ENCODE measurements around the gene LNP1. TPM values are rescaled to one million over a fixed set of nuclear protein-coding genes. Genes with fewer than 3 reads are reported as not detected.

Gene LNP1
- total RNA-seq, 2 donors from 2014 or later: 4.3 to 7.9 TPM

DNA sequence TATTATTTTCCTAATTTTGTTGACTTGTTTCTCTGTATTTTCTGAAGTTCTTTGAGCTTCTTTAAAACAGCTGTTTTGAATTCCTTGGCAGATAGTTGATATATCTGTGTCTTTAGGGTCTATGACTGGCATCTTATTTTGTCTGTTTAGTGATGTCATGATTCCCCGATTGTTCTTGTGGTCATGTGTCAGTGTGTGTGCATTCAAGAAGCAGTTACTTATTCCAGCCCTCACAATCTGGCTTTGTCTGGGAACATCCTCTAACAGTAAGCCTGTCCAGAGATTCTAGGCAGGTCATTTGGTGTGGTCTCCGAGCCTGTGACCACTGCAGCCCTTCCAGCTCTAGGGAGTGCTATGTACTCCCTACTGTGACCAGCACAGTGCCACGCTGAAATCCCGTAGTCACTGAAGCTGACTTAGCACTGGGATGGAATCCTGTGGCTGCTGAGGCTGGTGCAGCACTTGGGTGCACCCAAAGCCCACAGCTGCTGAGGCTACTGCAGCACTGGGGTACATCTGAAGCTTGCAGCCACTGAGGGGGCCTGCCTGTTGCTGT, 6.7 kb downstream of the LNP1 start:
- no peak for DNase-seq
- Mint-ChIP-seq H3K9me3 (peaks cover 3% of the 10 kb centered on the region), H3K4me1 (peaks cover 1% of the 10 kb centered on the region), H3K36me3 (ENCODE audit: low read depth) (peaks cover 38% of the 10 kb centered on the region), H3K27me3 (ENCODE audit: insufficient read depth) (no peaks in the 10 kb centered on the region), H3K4me3 (no peak overlapping the region), H3K27ac (no peak overlapping the region)
- H3K9ac ChIP-seq (ENCODE audit: extremely low read depth, low read length, poor library complexity, severe bottlenecking): no peak overlapping the region
- peak overlapping the region; percentile 2 for H3K4me3 ChIP-seq (ENCODE audit: low read length)
- TF ChIP-seq, protein P1, sequence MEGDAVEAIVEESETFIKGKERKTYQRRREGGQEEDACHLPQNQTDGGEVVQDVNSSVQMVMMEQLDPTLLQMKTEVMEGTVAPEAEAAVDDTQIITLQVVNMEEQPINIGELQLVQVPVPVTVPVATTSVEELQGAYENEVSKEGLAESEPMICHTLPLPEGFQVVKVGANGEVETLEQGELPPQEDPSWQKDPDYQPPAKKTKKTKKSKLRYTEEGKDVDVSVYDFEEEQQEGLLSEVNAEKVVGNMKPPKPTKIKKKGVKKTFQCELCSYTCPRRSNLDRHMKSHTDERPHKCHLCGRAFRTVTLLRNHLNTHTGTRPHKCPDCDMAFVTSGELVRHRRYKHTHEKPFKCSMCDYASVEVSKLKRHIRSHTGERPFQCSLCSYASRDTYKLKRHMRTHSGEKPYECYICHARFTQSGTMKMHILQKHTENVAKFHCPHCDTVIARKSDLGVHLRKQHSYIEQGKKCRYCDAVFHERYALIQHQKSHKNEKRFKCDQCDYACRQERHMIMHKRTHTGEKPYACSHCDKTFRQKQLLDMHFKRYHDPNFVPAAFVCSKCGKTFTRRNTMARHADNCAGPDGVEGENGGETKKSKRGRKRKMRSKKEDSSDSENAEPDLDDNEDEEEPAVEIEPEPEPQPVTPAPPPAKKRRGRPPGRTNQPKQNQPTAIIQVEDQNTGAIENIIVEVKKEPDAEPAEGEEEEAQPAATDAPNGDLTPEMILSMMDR (conservative IDR thresholded peaks at IDR 0.05): no peak
- H3K4me1 ChIP-seq (ENCODE audit: control insufficient read depth, insufficient read depth, low read length): no peaks in the 10 kb centered on the region
- H3K27ac ChIP-seq (ENCODE audit: low read depth, low read length): no peak overlapping the region
- H3K27me3 ChIP-seq (ENCODE audit: control insufficient read depth, insufficient read depth, low read length, poor library complexity, severe bottlenecking): no peaks in the 10 kb centered on the region
- H3K36me3 ChIP-seq (ENCODE audit: control insufficient read depth, insufficient read depth, low read length): peaks cover 17% of the 10 kb centered on the region
- WGBS, 2 experiments (ENCODE audit: insufficient coverage in 1 of 2, insufficient read length in 1 of 2): 86 to 90% methylated on average over 4 of the region's 4 CpGs
- H3K9me3 ChIP-seq (ENCODE audit: control insufficient read depth, low read length): peaks cover 38% of the 10 kb centered on the region

DNA sequence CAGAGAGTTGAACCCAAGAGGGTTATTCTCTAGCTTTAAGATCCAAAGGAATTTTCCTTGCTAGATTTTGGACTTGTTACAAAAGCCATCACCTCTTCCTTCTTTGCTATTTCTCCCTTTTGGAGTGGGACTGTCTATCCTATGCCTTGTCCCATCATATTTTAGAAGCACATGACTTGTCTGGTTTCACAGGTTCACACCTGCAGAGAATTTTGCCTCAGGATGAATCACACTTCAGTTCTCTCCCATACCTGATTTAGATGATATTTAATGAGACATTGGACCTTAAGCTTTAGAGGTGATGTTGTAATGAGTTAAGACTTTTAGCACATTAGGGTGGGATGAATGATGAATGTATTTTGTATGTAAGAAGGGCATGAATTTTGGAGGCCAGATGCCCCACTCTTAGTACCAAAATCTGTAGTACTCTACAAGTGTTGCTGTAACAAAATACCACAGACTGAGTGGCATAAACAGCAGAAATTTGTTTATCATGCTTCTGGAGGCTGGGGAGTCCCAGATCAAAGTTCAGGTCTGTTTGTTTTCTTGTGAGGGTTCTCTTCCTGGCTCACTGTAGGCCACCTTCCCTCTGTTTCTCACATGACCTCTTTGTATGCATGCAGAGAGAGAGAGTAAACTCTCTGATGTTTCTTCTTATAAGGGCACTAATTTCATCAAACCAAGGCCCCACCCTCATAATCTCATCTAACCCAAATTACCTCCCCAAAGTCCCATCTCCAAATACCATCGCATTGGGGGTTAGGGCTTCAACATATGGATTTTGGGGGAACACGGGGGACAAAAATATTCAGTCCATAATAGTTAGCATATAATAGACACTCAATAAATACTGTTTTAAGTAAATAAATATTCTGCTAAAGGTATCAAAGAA, 10.0 kb downstream of the LNP1 start:
- peaks cover 3% of the 10 kb centered on the region for H3K9me3 Mint-ChIP-seq
- Histone ChIP-seq H3K4me1 (ENCODE audit: control insufficient read depth, insufficient read depth, low read length) (peaks cover 3% of the 10 kb centered on the region), H3K27ac (ENCODE audit: low read depth, low read length) (no peak overlapping the region), H3K27me3 (ENCODE audit: control insufficient read depth, insufficient read depth, low read length, poor library complexity, severe bottlenecking) (no peaks in the 10 kb centered on the region), H3K9ac (ENCODE audit: extremely low read depth, low read length, poor library complexity, severe bottlenecking) (no peak overlapping the region), H3K9me3 (ENCODE audit: control insufficient read depth, low read length) (peaks cover 38% of the 10 kb centered on the region), H3K4me3 (ENCODE audit: low read length) (no peak overlapping the region), H3K36me3 (ENCODE audit: control insufficient read depth, insufficient read depth, low read length) (peaks cover 20% of the 10 kb centered on the region)
- DNase-seq: no peak
- H3K36me3 Mint-ChIP-seq (ENCODE audit: low read depth): peaks cover 39% of the 10 kb centered on the region
- H3K27me3 Mint-ChIP-seq (ENCODE audit: insufficient read depth): no peaks in the 10 kb centered on the region
- TF ChIP-seq, protein P1 (conservative IDR thresholded peaks at IDR 0.05): no peak
- 100% methylated on average over 2 of the region's 2 CpGs; no CpG with 5 or more reads in 1 of the 2 experiments for WGBS, 2 experiments (ENCODE audit: insufficient coverage in 1 of 2, insufficient read length in 1 of 2)
- H3K4me1 Mint-ChIP-seq: peaks cover 11% of the 10 kb centered on the region
- H3K4me3 Mint-ChIP-seq: no peak overlapping the region
- H3K27ac Mint-ChIP-seq: no peak overlapping the region

DNA sequence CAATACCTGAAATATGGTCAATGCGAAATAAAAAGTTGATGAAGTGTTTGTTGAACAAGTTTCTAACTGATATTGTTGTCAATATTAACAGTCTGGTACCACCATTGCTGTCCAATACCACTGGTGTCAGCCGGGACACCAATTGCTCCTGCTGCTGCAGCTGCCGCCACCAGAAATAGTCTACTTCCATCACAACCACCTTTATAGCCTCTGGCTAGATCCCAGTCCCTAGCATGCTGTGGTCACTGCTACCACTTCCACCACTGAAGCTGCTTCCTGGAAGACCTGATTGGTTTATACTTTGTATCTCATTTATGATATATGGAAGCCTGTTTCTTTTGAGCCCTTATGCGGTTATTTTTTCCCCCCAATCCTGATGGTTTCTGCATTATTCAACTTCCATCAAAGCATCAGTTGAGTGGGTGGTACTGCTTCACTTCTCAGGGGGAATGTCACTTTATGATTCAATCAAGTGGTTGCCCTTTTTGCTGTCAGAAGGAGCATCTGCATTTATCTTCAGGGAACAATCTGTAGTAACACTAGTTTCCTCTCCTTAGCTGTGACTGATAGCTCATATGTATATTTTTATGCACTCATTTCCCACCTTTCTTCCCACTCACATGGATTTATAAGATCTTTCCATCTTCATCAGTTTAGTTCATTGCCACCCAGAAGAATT, 11.7 kb downstream of the LNP1 start:
- H3K27me3 ChIP-seq (ENCODE audit: control insufficient read depth, insufficient read depth, low read length, poor library complexity, severe bottlenecking): no peaks in the 10 kb centered on the region
- Mint-ChIP-seq H3K4me3 (no peak overlapping the region), H3K9me3 (peaks cover 3% of the 10 kb centered on the region), H3K4me1 (peaks cover 11% of the 10 kb centered on the region), H3K27ac (no peak overlapping the region), H3K36me3 (ENCODE audit: low read depth) (peaks cover 31% of the 10 kb centered on the region), H3K27me3 (ENCODE audit: insufficient read depth) (no peaks in the 10 kb centered on the region)
- TF ChIP-seq, protein P1 (conservative IDR thresholded peaks at IDR 0.05): no peak
- peaks cover 3% of the 10 kb centered on the region for H3K4me1 ChIP-seq (ENCODE audit: control insufficient read depth, insufficient read depth, low read length)
- peaks cover 27% of the 10 kb centered on the region for H3K9me3 ChIP-seq (ENCODE audit: control insufficient read depth, low read length)
- no peak overlapping the region for H3K9ac ChIP-seq (ENCODE audit: extremely low read depth, low read length, poor library complexity, severe bottlenecking)
- DNase-seq: no peak
- H3K4me3 ChIP-seq (ENCODE audit: low read length): no peak overlapping the region
- H3K36me3 ChIP-seq (ENCODE audit: control insufficient read depth, insufficient read depth, low read length): peaks cover 24% of the 10 kb centered on the region
- 92% methylated on average over 4 of the region's 4 CpGs; no CpG with 5 or more reads in 1 of the 2 experiments for WGBS, 2 experiments (ENCODE audit: insufficient coverage in 1 of 2, insufficient read length in 1 of 2)
- H3K27ac ChIP-seq (ENCODE audit: low read depth, low read length): no peak overlapping the region

Data from endodermal cell (in vitro differentiated cells).